Fibroblast of skin of left biceps (primary cell): ENCODE data around the gene CGRRF1.
A peak's percentile ranks its signal among the peaks of the same experiment; 100 is the strongest.

Experiments used
- DNase-seq, 2 experiments: peaks; one replicate each; pipeline ENCODE4 v3.0.0-alpha.2; 2013; ENCODE audit warnings: low read depth in 2 of 2

CGRRF1 gene

DNA sequence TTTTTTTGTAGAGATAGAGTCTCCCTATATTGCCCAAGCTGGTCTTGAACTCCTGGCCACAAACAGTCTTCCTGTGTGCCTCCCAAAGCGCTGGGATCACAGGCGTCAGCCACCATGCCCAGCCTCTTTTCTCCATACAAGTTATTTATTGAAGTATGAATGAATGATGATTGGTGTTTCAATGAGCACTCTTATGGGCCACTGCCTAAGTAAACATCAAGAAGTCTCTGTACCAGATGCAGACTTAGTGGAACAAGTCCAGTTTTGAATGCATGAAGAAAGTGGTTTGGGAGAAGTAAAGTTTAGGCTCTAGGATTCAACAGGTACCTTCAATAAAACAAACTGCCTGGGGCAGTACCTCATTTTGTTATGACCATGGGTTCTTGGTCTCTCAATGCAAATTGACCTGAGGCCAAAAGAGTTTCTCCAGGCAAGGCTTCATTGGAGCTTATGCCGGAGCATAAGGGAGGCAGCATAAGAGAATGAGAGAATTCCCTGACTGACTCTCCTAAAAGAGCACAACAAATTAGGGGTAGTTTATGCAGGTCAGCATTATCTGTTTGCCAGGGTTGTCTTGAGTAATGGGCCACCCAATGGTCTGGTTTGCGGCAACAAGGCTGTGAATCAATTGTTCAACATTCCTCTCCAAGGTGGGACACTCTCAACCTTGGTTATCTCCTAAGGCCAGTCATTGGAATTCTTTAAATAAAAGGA, 19.8 kb upstream of the CGRRF1 start:
- DNase-seq = no peak

- DNase-seq = no peak
Measured at GRCh38 chr14:54490445-54491175, 19.1 kb upstream of the CGRRF1 start.

GRCh38 chr14:54493293-54493692, 16.4 kb upstream of the CGRRF1 start:
- DNase-seq = no peak

DNA sequence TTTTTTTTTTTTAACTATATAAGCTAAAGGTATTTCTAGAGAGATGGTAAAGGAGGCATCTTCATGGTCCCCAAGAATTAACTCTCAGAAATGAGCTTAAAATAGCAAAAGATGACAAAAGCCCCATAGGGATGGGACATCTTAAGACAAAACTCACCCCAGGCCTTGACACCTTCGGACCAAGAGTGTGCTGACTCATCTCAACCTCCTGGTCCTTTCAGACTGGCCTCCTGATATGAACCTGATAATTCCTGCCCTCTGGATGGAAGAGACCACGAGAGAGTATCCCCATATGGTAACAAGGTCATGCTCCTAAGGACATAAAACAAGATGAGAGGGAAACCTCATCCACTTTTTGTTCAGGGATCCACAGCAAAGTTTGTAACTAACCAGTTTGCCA, 12.5 kb upstream of the CGRRF1 start:
- DNase-seq = no peak

DNA sequence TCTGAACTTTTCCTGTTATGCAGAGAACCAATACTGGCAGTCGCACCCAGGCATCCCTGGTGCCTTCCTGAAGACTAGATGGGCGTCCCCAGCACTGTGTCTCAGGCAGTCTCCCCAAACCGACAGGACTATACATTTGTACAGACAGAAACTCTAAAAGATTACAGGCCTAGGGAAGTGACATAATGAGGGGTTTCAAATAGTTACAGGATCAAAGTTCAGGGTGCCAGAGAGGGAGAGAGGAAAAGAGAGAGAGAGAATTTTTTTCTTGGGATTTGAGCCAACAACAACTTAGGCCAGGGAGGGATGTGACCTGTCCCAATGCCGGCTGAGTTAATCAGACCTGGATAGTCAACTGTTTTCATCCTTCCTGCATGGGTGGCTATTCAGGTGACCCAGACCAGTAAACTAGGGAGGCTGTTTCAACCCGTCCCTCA, 11.6 kb upstream of the CGRRF1 start:
- DNase-seq = no peak

DNA sequence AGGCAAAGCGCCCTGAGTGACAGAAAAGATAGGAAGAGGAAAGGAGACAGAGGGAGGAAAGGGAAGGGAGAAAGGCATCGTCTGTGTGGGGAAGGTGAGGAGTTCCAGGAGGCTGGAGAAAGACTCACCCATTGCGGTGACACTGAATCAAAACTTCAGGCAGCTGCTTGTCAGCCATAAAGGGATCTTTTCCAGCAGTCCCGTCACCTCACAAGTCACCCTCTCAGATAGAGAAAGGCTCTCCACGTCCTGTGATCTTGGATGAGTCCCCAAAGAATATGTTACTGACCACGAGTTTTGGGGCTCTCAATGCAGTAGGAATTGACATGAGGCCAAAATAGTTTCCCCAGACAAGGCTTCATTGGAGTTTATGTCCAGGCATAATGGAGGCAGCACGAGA, 11.1 kb upstream of the CGRRF1 start:
- DNase-seq = no peak

GRCh38 chr14:54500744-54501143, 9.0 kb upstream of the CGRRF1 start:
- no peak for DNase-seq

- no peak for DNase-seq
Measured at GRCh38 chr14:54501480-54501879, 8.2 kb upstream of the CGRRF1 start.

DNA sequence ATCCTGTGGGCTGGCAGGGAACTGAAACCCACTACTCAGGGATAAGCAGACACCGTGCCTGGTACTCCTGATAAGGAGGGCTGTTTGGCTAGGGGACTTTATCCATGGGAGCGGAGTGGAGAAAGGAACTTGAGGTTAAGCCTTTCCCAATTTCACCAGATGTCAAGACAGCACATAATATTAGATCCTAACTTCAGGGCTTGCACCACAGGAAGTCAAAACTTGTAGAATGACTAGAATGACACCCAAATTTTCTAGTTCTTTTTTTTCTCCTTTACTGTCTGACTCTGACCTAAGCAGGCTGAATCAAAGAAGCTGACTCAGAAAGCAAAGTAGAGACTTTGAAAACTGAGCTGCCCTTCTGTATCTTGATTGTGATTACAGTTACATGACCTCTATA, 7.1 kb upstream of the CGRRF1 start:
- no peak for DNase-seq

GRCh38 chr14:54503486-54503885, 6.2 kb upstream of the CGRRF1 start:
- DNase-seq = no peak

GRCh38 chr14:54512393-54512792, 2.7 kb downstream of the CGRRF1 start:
- DNase-seq = no peak

GRCh38 chr14:54515670-54516069, 6.0 kb downstream of the CGRRF1 start:
- no peak for DNase-seq

- no peak for DNase-seq
Measured at GRCh38 chr14:54516709-54517108, 7.0 kb downstream of the CGRRF1 start.

- no peak for DNase-seq
Measured at GRCh38 chr14:54524410-54524809, 14.7 kb downstream of the CGRRF1 start.

- DNase-seq = no peak
Measured at GRCh38 chr14:54528973-54529372, 19.3 kb downstream of the CGRRF1 start.

- peak in 1 of 2 experiments; percentile 6 for DNase-seq
Measured at GRCh38 chr14:54529811-54530210, 20.1 kb downstream of the CGRRF1 start.

DNA sequence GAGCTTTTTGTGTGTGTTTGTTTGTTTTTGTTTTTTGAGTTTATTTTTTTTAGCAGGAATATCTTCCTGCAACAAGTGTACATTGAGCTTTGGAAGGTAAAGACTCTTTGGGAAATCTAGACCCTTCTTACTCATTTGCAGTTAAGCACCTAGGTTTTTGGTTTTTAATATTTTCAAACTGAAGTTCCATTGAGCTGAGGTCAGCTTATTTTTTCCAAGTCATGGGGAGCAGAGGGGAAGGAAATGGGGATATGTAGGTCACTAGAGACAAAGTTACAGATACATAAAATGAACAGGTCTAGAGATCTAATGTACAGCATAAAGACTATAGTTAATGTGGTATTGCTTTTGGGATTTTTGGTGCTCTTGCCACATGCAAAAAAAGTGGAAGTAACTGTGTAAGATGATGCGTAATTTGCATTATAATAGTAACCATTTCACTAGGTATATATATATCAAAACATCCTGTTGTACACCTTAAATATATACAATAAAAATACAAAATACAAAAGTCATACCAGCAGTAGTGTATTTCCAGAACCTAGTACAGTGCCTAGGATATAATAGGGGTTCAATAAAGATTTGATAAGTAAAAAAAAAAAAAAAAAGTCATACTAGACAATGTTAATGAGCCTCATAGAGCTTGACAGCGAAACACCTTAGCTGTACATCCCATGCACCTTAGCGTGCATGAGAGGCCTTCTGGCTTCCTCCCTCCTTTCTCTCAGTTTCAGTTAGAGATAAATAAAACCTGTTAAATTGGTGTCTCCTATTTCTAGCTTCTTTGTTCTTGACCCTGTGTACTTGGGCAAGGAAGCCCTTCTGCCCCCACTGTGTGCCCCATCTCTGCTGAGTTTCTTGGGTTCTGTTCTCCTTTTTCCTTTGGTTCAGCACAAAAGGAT, 22.7 kb downstream of the CGRRF1 start:
- DNase-seq = no peak

DNA sequence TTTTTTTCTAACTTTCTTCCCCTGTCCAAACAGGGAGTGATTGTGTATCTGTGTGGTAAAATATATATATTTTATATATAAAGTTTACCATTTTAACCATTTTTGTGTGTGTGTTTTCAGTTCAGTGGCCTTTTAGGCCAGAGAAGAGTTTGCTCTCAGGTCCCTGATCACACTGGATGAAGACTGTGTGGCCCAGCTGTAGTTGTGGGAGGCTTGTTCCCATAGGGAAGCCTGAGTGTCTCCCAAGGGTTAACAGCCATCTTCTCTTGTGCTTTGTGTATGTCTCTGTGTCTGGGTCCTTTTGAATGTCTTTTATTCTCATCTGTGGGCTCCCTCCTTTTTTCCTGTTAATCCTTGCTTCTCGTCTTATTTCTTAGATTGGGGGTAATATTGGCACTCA, 23.4 kb downstream of the CGRRF1 start:
- no peak for DNase-seq

DNA sequence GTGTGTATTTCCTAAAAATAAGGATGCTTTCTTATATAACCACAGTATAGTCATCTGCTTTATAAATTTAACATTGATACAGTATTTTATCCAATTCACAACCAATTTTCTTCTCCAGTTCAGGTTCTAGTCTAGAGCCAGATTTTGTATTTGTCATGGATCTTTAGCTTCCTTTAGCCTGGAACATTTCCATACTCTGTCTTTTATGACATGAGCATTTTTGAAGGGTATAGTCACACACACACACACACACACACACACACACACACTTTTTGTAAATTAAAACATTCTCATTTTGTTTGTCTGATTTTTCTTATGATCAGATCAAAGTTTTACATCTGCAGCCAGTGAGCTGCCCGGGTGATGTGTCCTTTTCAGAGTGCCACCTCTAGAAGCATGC, 25.4 kb downstream of the CGRRF1 start:
- DNase-seq = no peak

GRCh38 chr14:54535646-54536045, 25.9 kb downstream of the CGRRF1 start:
- no peak for DNase-seq

DNA sequence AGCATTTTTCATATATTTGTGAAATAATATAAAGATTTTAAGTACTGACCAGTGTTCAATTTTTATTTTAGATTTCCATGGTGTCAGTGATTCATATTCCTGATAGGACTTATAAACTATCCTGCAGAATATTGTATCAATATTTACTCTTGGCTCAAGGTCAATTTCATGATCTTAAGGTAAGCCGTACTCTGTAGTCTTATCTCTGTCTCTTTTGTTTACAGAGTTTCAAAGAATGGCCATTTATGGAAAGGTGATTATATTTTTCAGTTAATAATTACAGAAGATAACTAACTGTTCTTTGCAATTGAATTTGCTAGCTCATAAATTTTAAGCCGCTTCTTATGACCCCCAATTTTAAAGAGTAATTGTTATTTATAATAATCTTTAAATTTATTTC, 27.9 kb downstream of the CGRRF1 start:
- DNase-seq = no peak

DNA sequence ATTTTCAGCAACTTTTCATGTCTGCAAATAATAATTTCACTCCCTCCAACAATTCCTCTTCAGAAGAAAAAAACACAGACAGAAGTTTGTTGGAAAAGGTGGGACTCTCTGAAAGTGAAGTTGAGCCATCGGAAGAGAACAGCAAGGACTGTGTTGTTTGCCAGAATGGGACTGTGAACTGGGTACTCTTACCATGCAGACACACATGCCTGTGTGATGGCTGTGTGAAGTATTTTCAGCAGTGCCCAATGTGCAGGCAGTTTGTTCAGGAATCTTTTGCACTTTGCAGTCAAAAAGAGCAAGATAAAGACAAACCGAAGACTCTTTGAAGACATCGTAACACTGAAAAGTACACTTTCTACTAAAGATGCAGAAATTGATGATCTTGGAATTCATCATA, 28.3 kb downstream of the CGRRF1 start:
- no peak for DNase-seq
